Right forelimb (tissue), 1 donor: ENCODE data around the gene POFUT2.
"Not testable (repeated sequence)": the region's sequence is repeated elsewhere in the genome, so short reads cannot be mapped to it uniquely, and the experiment has no call there.

Source experiments
- DNase-seq: peaks from one replicate; pipeline ENCODE4 v3.0.0-alpha.2; 2018

Gene POFUT2

GRCh38 chr21:45309069-45309986 is 21.6 kb upstream of the POFUT2 start:
- DNase-seq: peak; percentile 74

- peak; percentile 45 for DNase-seq
Observed at GRCh38 chr21:45308194-45309068, 20.7 kb upstream of the POFUT2 start.

GRCh38 chr21:45307597-45308158 is 20.0 kb upstream of the POFUT2 start:
- DNase-seq: not testable (repeated sequence)

- DNase-seq: peak; percentile 80
Observed at GRCh38 chr21:45306832-45307571, 19.3 kb upstream of the POFUT2 start.

GRCh38 chr21:45306453-45306831 is 18.7 kb upstream of the POFUT2 start:
- no peak for DNase-seq

GRCh38 chr21:45305836-45306235 is 18.1 kb upstream of the POFUT2 start:
- DNase-seq: peak; percentile 36

GRCh38 chr21:45304945-45305344 is 17.2 kb upstream of the POFUT2 start:
- DNase-seq: peak; percentile 38

- DNase-seq: no peak
Observed at GRCh38 chr21:45304476-45304830, 16.8 kb upstream of the POFUT2 start.

- peak; percentile 38 for DNase-seq
Observed at GRCh38 chr21:45303751-45304475, 16.2 kb upstream of the POFUT2 start.

- peak; percentile 49 for DNase-seq
Observed at GRCh38 chr21:45303091-45303615, 15.5 kb upstream of the POFUT2 start.

GRCh38 chr21:45302082-45303061 is 14.7 kb upstream of the POFUT2 start:
- peak; percentile 82 for DNase-seq

GRCh38 chr21:45301521-45302081 is 13.9 kb upstream of the POFUT2 start:
- no peak for DNase-seq

GRCh38 chr21:45300786-45301520 is 13.3 kb upstream of the POFUT2 start:
- peak; percentile 41 for DNase-seq

GRCh38 chr21:45299864-45300785 is 12.4 kb upstream of the POFUT2 start:
- peak; percentile 45 for DNase-seq

GRCh38 chr21:45299026-45299863 is 11.6 kb upstream of the POFUT2 start:
- DNase-seq: no peak

GRCh38 chr21:45297869-45298268 is 10.2 kb upstream of the POFUT2 start:
- DNase-seq: no peak

- DNase-seq: no peak
Observed at GRCh38 chr21:45297329-45297728, 9.6 kb upstream of the POFUT2 start.
